Spleen (tissue), 7 donors: ENCODE data around the gene SOS1.

Source experiments
- CTCF ChIP-seq, 11 experiments: fragments of 200-600 bp in 7 of 11; fragments of 450-650 bp in 4 of 11; sonication (generic) in 4 of 11; IDR thresholded peaks in 8 of 11; conservative IDR thresholded peaks in 3 of 11; 1 replicate in 7 of 11; 2 replicates in 4 of 11; pipeline versions ENCODE4 v1.4.0 to v1.8.0; 2016 to 2021; ENCODE audit warnings: antibody characterized with exemption in 11 of 11, inconsistent platforms in 4 of 11, mild to moderate bottlenecking in 1 of 11
- POLR2A ChIP-seq, 3 donors: fragments of 450-650 bp; IDR thresholded peaks; one replicate each; pipeline ENCODE4 v1.5.1; 2017; ENCODE audit warnings: antibody characterized with exemption in 3 of 3, mild to moderate bottlenecking in 1 of 3
- POLR2AphosphoS5 ChIP-seq, 3 donors: sonication (generic); formaldehyde crosslinking; IDR thresholded peaks; one replicate each; pipeline ENCODE4 v1.5.1; 2017; ENCODE audit warnings: antibody characterized with exemption in 3 of 3
- donor health status: DM: no; HTN: no; CAD: no; lungs with moderate emphysema.
- donor health status: DM: no; HTN: no; CAD: no.
- donor health status: DM: no; HTN: no; CAD: no.

GRCh38 chr2:39017334-39017733 lies 103.5 kb downstream of the SOS1 start:
- TF ChIP-seq CTCF (IDR thresholded peaks at IDR 0.05 in 8 of 11, conservative IDR thresholded peaks at IDR 0.05 in 3 of 11): no peak
- no peak for TF ChIP-seq POLR2A (IDR thresholded peaks at IDR 0.05)
- no peak for TF ChIP-seq POLR2AphosphoS5 (IDR thresholded peaks at IDR 0.05)
